ENCODE data around the gene PDGFB.

The PDGFB gene

DNA sequence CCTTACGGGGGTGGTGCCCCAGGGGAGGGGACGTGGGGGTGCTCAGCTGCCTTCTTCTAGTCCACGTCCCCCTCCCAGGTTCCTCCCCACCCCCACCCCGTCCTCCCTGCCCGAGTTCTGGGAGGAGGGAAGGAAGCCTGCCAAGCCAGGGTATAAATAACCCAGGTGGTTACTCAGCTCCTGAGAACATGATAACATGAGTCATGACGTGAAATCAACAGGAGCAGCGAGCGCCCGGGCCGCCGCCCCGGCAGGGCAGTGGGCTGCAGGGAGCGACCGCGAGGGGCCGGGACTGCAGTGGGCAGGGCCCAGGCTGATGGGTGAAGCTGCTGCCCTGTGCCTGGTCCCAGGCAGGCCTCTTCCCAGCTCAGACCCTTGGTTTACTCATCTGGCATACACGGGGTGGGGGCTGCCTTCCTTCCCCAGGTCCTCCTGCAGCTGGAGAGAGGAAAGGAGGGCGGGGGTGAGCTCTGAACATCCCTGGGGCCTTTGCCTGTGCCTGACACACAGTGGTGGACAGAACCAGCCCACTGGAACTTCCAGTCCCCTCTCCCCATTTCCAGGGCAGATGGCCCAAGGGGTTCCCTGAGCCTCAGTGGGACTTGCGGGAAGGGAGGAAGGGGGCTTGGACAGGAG is 8.8 kb upstream of the PDGFB start:
- peak; percentile 17 for DNase-seq

DNA sequence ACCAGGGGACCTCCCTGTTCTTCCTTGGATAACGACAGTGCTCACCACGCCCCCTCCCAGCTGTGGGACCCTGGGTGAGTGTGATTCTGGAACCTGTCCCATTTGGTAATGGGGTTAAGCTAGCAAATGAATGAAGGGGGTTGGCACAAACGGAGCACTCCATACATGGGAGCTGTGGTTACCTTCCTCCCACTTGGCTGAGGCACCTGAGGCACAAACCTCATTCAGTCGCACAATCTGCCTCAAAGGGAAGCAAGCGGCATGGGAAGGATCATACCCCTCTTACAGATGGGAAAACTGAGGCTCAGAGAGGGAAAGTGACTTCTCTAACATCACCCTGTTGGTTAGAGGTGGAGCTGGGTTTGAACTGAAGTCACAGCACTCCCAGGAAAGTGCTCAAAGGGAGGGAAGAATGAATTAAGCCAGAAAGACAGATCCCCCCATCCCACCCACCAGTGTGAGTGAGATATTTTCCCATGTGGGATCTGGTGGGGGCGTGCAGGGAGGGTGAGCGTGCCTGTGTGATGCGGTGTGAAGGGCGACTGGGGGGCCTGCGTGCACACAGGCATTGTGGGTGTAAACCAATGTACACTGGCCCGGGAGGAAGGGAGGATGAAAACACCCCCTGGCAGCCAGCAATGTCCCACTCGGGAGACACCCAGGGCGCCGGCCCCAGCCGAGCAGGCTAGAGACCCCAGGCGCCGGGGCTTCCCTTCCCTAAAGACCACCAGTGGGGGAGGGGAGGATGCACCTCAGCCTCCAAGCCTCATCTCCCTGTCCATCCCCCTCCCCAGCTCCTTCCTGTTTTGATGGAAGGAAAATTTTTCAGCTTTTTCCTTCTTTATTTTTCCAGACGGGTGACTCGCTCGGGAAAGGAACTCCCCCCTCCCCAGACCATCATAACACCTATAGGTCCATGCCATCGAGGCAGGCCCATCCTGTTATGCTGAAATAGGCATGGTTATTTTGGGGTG is 8.0 kb upstream of the PDGFB start:
- no peak for DNase-seq

DNA sequence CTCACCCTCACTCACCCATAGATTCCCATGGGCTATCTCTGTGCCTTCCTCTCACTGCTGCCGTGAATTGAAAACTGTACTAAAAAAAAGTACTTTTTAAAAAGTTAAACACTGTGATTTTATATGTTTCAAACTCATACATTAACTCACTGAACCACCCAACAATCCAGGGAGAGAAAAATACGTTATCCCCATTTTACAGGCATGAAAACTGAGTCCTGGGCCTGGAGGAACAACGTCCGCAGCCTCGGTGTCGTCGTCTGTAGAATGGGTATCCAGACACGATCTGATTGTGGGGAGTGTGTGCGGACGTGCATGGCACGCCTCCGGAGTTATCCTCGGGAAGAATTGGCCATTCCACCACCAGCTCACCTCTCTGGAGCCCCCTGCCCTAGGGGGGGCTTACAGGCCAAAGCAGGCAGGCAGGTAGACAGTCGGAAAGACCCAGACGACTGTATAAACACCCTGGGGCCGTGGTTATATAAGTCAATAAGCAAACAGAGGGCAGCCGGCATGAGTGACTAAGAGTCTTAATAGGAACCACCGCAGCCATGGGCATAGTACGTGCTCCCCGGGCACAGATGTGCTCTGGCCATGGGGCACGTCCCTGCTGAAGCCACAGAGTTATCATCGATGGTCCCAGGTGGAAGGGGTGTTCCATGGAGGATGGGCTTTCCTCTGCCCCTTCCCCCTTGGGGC is 7.1 kb upstream of the PDGFB start:
- no peak for DNase-seq

DNA sequence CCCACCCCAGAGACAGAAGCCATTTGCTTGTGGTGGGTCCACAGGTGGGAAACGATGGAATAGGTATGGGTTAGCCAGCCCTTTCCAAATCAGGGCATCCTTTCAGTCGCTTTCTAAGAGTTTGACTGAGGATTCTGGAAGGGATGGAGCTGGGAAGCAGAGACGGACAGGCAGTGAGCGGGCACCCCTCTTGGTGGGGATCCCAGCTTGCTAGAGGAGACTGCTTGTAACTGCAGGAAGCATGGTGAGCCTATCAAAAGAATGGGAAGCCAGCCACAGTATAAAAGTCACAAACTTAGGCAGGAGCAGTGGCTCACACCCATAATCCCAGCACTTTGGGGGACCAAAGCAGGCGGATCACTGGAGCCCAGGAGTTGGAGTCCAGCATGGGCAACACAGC is 6.1 kb upstream of the PDGFB start:
- no peak for DNase-seq

DNA sequence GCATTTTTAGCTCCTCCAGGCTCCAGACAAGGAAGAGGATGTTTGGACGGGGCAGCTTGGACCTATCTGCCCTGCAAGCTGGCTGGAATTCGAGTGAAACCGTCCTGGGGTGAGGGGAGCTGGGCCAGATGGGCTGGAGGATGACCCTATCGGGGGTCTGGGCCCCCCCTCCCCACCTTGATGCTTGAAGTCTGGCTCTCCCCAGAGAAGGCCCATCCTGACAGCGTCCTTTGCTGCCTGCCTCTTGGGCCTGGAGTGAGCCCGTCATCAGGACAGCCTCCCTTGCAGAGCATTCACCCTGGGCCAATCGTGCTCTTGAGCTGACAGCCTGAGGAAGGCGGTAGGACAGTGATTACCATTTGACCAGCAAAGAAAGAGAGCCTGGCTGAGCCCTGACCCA is 5.3 kb upstream of the PDGFB start:
- no peak for DNase-seq

DNA sequence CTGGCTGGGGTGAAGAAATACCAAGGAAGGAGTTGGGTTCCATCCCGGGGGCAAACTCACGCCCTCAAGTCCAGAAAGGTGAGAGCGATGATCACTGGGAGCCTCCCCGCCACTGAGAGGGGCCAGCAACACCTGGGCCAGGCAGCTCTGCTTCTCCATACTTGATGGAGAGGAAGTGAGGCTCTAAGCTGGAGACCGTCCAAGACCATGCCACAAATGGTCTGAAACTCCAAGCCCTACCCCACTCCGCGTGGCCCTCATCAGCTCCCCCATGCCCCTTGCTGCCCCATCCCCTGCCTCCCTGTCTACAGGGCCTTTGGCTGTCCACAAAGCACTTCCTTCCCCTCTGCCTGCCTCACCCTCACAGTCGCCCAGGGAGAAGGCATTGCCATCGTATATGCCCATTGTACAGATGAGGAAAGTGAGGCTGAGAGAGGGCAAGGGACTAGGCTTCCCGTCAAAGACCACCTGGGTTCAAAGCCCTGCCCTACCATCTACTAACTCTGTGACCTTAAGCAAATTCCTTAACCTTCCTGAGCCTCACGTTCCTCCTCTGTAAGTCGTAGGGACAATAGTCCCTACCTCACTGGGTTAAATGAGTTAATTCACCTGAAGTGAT is 4.4 kb upstream of the PDGFB start:
- no peak for DNase-seq

DNA sequence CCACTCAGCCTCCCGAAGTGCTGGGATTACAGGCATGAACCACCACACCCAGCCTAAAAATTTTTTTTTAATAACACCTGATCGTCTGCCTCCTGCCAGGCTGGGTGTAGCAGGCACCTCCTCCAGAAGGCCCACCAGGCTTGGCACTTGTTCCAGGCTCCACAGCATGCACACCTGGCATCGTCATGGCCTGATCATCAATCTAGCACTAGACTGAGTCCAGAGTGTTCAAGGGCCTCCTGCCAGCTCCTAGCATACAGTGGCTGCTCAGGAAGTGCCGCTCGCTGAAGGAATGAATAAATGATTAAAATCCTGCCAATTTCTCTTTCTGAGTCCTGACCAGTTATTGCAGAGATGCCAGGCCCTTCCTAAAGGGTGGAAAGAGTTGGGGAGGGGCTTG is 3.5 kb upstream of the PDGFB start:
- no peak for DNase-seq

DNA sequence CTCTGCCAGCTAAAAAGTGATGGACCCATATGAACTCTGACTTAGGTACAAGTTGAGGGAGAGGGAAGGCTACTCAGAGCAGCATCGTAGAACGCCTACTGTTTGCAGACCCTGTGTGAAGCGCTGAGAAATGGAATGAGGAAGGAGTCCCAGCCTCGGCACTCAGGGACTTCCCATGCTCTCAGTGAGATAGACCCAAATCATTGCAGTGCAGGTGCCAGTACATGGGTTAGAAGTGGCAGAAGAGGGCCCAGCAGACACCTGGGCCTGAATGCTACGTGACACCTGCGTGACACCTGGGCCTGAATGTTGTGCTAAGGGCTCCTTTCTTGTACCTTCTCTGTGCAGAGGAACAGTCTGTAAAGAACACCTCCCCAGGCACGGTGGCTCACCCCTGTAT is 2.6 kb upstream of the PDGFB start:
- DNase-seq = no peak

DNA sequence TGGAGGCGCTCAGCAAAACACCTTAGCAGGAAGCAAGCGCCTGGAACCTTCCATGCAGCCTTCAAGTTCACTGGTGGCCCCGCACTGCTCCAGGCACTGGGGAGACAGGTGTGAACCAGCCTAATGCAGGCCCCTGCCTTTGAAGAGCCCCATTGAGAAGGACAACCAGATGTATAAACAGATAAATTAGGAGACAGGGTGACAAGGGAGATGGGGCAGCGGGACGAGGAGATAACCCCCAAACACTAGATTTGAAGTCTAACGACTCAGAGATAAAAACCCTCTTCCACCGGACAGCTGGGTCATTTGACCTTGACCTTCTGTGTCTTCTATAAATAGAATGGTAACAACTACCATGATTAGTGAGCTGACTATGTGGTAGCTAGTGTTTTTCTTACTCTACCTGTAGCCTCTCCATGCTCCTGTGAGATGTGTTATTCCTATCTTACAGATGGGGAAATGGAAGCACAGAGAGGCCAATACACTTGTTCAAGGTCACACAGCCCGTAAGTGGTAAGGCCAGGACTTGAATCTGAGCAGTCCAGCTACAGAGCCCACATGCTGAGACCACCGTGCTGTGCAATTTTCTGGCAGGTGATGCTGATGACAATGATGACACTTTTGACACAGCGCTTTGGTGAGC is 2.0 kb upstream of the PDGFB start:
- DNase-seq = no peak

DNA sequence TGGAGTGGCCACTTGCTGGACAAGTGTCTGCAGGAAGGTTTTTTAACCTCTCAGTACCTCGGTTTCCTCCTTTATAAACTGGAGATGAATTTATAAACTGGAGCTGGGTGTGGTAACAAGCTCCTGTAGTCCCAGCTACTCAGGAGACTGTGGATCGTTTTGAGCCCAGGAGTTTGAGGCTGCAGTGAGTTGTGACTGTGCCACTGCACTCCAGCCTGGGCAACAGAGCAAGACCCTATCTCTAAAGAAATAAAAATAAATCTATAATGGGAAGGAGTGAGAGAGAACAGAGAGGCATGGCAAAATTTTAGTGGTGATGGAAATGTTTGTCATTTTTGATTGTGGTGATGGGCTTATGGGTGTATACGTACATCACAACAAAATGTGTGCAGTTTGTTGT is 1.4 kb upstream of the PDGFB start:
- DNase-seq = no peak

DNA sequence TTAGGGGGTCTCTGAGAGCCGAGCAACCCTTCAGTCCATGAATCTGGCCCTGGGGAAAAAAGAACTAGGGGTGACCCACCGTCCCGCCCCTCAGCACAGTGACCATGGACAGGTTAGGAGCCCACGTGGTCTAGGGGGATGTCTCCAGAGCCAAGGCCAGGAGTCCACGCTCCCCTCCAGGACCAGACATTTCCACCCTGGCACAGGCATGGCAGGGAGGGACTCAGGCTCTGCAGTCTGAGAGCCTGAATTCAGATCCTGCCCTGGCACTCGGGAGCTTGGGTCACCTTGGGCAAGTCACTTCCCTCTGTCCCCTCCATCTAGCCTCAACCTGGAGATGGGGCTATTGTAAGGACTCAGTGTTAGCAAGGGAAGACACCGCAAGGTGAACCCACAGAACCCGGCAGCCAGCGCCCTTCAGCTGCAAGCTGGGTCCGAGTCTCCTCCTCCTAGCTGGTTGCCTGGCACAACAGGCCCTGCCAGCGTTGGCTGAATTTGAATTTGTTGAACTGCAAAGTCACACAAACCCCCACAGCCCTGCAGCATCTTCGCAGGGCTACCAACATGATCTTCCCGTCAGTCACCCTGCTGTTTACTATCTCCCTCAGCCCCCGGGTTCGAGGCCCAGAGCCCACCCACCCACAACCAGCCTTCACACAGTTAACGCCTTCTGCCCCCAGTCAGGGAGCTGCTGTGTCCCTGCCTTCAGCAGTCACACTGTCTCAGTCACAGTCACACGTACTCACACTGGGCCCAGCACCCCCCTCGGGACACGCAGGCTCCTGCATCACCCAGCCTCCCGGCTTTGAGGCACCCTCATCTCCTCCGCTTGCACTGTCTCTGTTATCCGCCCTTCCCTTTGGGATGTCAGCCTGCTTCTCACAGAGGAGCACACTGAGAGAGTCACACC is 603 bp upstream of the PDGFB start:
- no peak for DNase-seq

DNA sequence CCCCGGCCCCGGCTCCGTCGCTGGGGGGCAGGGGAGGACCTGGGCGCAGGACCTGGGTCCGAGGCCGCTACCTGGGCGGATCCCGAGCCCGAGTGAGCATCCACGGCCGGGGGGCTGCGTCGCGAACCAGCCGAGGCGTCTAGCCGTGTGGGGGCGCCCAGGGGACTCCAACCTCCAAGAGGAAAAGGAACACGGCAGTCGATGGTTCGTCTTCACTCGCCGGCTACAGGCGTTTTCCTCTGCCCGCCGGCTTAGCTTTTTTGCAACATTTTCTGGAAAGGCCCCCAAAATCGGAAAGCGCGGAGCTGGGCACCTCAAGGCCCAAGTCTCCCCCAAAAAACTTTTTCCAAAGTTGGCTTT is 666 bp downstream of the PDGFB start:
- no peak for DNase-seq

DNA sequence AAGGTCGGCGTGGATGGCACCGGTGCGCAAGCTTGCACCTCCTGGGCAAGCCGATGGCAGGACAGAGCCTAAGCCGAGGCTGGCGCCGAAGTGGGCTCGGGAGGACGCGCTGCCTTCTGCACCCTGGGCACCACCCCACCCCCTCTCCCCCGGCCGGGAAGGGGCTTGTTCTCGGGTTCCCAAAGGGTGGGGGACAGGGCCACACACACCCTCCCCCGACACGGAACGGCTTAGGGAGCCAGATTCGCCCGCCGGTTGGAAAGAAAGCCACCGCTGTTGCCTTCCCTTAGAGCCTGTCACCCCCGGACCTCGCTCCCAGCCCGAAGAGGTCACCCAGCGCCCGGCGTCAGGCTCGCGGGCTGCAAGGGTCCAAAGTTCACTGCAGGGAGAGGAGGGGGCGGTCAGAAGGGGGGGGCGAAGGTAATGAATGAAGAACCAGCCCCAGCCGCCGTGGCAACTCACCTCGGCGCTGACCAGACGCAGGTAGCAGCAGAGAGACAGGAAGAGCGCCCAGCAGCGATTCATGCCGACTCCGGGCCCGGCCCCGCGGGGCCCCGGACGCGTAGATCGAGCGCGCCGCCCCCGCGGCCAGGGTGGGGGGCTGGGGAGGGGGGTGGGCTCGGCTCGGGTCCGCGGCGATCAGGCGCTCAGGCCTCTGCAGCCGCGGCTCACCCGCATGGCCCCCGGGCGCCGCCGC is 1.2 kb downstream of the PDGFB start:
- no peak for DNase-seq

DNA sequence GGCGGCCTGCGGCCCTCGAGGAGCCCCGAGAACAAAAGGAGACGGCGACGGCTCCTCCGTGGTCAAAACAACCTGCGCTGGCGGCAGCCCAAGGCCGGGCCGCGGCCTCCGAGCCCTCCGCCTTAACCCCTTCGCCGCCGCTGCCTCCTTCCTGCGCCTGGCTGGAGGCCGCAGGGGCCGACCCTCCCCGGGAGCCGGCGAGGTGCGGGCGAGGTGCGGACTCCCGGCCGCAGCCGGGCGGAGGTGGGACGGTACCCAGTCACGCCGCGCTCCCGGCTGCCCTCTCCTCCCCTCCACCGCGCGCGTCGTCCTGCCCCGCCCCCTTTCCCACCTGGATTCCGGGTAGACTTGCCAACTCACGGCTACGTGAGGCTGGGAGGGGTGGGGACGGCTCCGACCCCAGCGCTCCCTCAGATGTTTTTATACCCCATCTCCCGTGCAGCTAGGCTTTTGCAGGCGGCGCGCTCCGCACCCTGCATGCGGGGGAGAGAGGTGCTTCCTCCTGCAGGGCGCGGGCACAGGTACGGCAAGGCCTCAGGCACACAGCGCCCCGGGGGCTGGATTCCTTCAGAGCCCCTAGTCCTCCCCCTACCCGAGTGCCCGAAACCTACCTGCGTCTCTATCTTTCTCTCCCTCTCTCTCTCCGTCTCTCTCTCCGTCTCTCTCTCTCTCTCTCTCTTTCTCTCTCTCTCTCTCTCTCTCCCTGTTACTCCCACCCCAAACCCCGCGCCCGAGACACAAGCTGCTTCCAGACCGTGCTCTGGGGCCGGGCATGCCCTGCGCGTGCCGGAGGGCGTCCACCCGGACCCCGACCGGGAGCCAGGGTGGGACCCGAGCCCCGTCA is 2.0 kb downstream of the PDGFB start:
- peak; percentile 16 for DNase-seq

DNA sequence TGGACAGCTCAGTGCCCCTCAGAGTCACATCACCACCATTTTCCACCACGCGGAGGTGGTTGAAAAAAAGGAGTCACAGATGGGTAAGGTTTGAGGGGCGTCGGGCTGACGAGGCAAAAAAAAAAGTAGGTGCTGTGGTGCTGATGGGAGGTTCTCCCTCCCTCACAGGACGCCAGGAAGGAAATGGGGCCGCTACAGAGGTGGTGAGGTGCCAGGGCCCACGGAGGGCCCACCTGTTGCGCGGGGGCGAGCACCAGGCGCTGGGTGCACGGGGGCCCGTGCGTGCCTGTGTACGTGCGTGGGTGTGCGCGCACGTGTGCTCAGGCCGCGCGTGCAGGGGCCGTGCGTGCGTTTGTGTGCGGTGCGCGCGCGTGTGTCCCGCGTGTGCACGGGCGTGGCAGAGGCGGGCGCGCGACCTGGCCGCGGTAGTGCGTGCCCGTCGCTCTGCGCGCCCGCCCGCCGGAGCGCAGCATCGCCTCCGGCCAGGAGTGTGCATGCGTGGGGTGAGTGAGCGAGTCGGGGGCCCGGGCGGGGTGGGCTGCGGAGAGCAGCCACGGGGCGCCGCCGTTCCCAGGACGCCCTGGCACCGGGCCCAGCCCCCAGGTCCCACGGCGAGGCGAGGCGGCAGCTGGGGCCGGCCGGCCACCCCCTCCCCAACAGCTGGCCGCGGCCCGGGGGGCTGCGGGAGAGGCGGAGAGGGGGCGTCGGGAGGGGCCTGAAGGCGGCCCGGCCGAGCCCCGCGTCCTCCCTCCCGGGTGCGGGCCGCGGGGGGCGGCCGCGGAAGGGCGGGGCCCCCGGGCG is 2.8 kb downstream of the PDGFB start:
- no peak for DNase-seq

DNA sequence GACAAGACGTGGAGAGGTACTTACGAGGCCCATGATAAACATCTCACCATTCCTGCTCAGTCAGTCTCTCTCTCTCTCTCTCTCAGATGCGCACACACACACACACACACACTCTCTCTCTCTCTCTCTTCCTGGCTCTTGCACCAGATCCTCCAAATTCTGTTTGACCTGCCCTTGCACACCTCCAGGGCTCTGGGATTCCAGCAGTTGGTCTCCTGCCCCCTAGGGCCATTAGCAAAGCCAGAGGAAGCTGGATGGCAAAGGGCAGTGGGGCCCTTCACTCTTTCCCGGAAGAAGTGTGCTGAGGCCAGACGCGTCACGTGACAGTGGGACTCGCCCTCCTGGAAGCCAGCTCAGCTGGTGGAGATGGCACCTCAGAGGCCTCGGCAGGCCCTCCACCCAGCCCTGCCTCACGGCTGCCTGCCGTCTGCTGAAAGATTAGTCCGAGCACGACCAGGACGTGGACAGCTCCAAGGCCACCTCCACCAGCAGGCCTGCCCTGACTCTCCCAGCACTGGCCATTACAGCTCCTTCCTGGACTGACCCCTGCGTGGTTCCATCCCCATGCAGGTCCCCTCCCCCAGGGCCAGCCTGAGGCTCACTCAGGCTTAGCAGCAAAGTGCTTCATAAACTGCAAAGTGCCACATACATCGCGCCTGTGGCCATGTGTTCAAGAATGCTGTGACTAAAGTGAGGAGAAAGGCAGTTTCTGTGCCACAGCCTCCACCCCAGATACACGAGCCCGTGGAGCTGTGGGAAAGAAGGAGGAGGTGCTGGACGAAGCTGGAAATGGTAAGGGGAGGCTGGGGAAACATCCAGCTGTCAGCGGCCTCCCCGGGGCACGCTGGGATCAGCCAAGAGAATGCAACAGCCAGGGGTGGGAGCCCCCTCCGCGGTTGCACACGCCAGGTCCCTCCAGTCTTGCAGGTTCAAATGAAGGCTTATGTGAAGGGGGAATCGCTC is 3.7 kb downstream of the PDGFB start:
- DNase-seq = peak; percentile 41

DNA sequence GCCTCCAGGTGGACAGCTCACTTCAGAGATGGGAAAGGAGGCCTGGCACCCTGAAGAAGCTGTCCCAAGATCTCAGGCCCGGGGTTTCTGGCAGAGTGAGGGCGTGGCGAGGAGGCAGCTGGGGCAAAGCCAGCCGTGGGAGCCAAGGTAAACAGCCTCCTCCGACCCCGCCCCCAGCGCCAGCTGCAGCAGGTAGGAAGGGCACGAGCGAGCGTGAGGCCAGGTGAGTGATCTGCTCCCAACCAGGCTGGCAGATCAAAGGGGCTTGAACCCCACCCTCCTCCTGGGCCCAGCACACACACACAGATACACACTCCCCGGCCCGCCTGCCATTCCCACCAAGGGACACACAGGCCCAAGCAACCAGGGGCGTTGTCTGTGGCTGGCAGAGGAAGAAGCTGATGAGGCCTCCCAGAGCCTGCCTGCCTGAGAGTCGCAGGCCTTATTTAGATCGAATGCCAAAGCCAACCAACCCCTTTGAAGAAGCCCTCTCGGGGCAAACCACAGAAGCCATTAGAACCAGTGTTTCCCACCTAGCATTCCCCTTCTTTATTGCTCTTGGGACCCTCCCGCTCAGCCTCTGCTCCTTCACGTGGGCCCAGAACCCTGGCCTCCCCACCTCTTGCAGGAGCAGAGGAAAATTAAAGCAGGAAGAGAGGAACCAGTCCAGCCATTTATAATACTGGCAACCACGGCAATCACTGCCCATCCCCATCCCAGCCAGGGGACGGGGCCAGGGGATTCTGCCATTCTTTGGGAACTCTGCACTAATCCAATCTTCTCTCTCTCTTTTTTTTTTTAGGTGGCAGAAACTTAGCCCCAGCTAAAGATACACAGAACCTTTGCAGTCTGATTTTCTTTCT is 5.0 kb downstream of the PDGFB start:
- peak; percentile 84 for DNase-seq

Measured in NCI-H510A (cell line).